ENCODE results near the gene ATXN7.

ATXN7 gene, protein sequence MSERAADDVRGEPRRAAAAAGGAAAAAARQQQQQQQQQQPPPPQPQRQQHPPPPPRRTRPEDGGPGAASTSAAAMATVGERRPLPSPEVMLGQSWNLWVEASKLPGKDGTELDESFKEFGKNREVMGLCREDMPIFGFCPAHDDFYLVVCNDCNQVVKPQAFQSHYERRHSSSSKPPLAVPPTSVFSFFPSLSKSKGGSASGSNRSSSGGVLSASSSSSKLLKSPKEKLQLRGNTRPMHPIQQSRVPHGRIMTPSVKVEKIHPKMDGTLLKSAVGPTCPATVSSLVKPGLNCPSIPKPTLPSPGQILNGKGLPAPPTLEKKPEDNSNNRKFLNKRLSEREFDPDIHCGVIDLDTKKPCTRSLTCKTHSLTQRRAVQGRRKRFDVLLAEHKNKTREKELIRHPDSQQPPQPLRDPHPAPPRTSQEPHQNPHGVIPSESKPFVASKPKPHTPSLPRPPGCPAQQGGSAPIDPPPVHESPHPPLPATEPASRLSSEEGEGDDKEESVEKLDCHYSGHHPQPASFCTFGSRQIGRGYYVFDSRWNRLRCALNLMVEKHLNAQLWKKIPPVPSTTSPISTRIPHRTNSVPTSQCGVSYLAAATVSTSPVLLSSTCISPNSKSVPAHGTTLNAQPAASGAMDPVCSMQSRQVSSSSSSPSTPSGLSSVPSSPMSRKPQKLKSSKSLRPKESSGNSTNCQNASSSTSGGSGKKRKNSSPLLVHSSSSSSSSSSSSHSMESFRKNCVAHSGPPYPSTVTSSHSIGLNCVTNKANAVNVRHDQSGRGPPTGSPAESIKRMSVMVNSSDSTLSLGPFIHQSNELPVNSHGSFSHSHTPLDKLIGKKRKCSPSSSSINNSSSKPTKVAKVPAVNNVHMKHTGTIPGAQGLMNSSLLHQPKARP

DNA sequence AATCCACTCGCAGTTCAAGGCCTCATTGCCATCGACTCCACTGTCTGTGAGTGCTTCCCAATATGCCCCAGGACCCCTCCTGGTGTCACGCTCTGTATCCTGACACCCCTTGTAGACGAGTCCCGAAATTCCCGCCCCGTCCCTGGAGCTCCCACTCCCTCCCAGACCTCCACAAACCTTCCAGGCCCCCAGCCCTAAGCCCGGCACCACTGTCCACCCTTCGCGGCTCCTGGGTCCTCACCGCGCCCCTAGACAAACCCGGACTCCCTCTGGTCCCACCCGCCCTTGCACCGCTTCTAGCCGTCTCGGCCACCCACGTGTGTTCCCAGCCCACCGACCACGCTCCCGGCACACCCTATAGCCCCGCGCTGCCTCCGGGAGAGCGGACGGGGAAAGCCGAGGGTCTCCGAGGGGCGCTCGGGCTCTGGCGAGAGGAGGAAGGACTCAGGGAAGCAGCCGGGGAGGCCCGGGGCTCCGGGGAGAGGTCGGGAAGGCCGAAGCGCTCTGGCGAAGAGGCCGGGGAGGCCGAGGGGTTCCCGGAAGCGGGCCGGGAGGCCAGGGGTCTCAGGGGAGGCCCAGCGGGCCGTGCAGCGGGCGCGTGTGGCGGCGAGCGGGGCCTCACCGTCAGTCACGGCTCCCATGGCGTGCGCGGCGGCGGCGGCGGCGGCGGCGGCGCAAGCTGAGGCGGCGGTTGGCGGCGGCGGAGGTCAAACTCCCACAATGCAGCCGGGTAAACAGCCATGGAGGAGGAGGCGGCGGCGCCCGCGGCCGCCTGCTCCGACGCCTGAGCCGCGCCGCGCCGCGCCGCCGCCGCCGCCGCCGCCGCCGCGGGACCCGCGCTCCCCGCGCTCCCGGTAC is at the start of gene ATXN7, which contains the start of gene THOC7:
Gene ATXN7 (plus strand): TSS at position 718 of the 858 bp plus-strand sequence. CDS start 48,732 bp downstream, outside the sequence.
Gene THOC7 (minus strand): TSS at position 656 of the 858 bp plus-strand sequence. CDS start 15 bp downstream, at position 641.
- peak; percentile 81 for DNase-seq

DNA sequence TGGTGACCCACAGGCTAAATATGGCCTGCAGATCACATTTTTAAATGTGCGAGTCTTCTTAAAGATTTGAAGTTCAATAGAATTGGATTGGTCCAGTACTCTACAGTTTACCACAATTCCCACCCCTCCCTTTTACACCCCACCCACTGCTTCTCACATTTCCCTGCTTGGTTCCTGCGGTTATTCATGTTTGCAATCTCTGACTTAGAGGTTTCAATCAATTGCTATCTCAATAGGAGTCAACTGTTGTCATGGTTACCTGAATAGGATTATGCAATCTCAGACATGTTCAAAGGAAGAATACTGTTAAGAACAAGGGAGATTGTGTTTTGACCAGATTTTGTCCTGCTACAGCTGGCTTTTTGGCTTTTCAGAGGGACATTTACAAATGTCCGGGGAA is 49.4 kb upstream of the ATXN7 start:
- DNase-seq: peak; percentile 16

DNA sequence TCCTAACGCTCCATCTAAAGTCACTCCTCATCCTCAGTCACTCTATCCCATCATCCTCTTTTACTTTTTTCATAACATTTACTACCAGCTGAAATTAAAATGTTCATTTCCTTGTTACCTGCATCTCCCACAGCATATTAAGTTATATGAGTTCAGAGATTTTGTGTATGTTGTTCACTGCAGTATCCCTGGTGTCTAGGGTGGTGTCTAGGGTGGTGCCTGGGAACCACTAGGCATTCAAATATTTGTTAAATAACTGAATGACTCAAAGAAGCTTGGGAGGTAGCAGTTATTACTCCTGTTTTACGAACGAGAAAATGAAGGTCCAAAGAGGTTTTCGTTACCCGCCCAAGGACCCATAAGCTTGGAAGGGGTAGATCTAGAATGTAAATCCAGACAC is 46.4 kb upstream of the ATXN7 start:
- DNase-seq: no peak

DNA sequence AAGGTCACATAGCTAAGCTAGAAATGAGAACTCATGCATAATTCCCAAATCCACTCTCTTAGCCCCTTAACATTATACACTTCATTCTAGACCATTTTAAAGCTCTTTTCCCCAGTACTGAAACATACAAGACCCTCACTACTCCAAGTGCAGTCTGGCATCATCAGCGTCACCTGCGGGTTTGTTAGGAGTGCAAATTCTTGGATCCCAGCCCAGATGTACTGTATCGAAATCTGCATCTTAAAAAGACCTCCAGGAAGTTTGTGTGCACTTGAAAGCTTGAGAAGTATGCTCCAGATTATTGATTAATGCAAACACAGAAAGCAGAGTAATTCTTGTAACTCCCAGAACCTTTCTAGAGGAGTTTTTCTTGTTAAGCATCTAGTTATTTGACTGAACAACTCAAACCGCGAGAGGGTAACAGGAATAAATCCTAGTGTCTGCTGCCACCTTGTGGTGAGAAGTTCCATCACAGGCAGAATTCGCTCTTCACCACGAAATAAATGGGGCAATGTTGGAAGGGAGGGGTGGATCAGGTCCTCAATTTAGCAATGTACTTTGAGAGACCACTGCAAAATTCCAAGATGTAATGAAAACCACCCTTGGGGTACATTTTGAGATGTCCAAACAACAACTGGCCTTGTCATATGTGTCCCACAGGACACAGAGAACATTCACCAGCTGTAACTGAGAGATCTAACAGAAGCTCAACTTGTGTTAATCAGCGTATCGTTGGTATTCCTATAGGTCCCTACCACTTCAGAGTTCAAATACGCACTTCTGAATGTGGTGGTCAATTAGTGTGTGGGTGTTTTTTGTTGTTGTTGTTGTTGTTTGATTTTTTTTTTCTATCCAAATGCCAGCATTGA is 45.2 kb upstream of the ATXN7 start:
- peak; percentile 86 for DNase-seq

DNA sequence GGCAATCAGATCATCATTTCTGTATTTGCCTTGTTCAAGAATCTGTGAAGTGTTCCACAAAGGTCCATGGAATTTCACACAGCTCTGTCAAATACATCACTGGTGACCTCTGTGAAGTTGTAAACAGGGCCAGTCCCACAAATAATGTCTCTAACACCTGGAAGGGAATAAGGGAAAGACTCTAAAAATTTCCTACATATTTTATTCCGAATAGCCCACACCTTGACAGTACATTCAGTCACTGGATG is 44.6 kb upstream of the ATXN7 start, which contains the start of gene C3orf49:
Gene C3orf49 (plus strand): TSS at position 149 of the 248 bp plus-strand sequence. CDS start 173 bp downstream, outside the sequence.
- DNase-seq: no peak

DNA sequence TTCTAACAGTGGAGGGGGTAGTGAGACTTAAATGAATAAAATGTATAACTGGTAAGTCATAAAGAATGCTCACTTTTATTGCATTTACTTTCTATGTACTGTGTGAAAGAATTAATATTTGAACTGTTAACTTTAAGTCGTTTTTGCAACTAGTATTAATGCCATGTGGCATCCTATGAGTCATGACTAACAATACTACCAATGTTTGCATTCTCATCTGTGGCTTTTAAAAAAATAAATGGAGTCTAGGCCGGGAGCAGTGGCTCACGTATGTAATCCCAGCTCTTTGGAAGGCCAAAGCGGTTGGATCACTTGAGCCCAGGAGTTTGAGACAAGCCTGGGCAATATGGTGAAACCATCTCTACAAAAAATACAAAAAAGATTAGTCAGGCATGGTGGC is 39.4 kb upstream of the ATXN7 start:
- no peak for DNase-seq

DNA sequence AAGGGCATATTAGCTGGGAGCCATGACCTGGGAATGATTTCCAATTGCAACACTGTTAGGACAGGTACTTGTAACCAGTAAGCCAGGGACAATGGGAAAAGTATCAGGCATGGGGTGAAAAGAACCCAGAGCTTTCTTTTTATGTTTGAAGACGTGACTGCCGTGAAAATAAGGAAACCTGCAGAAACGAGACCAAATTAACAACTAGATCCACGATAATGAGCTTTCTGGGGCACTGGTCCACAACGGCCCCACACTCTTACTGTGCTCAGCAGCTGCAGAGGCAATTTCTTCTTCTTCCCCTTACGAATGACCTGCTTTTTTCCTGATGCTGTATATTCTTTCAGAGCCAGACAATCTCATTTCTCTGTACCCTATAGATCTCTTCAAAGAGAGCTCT is 33.1 kb upstream of the ATXN7 start:
- no peak for DNase-seq

DNA sequence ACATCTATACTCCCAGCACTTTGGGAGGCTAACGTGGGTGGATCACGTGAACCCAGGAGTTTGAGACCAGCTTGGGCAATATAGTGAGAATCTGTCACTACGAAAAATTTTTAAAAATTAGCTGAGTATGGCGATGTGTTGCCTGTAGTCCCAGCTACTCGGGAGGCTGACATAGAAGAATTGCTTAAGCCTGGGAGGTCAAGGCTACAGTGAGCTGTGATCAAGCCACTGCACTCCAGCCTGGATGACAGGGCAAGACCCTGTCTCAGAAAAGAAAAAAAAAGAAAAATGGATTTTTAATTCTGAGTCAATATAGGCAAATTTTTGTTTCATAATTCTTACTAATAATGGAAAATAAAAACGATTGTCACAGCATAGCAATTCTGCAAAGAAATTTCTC is 31.3 kb upstream of the ATXN7 start:
- DNase-seq: no peak

DNA sequence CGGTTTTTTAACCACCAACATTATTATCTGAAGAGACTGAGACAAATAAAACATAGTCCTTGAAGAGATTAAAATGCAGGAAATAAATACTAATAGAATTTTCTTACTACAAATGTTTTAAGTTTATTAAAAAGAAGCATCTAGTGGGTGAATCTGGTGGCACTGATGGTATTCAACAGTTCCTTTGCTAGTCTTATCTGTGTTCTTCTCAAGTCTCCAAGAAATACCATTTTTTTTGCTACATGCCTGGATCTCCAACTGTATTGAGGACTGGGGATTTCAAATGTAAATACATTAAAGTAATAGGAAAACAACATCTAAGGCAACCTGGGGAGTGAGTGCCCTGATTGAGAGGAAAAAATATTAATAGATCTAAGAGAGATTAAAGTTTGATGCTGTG is 22.0 kb upstream of the ATXN7 start:
- no peak for DNase-seq

DNA sequence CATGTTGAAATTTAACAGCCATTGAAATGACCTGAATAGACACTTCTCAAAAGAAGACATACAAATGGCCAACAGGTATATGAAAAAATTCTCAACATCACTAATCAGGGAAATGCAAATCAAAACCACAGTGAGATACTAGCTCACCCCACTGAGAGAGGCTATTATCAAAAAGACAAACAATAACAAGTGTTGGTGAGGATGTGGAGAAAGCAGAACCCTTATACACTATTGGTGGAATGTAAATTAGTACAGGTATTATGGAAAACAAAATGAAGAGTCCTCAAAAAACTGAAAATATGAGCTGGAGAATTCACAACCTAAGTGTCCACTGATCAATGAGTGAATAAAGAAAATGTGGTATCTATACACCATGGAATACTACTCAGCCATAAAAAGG is 21.5 kb upstream of the ATXN7 start:
- DNase-seq: no peak

DNA sequence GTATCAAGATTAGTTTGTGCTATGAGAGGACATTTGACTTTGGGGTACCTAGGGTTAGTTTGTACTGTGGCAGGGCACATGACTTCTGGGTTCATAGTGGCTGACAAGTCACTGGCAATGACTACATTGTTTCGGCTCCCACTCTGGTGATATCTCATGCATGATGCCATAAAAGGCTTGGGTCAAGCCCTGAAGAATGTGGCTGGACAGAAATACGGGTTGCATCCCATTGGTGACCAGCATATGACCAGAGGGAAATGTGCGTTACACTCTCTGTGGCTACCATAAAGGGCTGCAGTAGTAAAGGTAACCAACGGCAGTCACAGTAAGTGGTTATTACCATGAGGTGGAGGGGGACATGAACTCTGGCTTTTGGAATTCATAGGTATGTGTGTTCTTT is 18.5 kb upstream of the ATXN7 start:
- no peak for DNase-seq

DNA sequence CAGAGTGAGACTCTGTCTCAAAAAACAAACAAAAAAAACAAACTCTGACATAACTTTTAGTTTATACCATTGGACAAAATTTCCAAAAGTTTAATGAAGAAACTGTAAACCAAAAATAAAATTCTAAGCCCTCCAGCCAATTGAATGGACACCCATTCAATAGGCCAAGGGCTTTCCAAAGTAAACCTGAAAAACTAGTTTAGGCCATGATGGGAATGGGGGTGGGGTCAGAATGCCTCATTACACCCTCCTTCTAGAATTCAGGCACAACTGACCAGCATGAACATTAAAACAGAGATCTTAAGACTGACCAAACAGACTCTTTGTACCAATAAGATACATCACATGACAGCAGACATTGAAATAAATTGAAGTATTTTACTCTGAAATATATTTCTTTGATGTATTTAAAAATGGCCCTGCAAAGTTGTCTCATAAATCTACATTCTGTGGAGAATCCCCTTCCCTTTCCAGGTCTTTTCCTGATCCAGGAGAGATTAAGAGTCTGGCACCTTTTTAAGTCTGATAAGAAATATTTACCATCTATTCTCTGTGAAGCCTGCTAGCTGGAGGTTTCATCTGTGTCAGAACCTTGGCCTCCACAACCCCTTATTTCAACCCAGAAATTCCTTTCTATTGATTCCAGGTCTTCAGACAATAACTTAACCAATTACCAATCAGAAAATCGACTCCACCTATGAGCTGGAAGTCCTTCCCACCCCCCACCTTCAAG is 15.8 kb upstream of the ATXN7 start:
- no peak for DNase-seq

DNA sequence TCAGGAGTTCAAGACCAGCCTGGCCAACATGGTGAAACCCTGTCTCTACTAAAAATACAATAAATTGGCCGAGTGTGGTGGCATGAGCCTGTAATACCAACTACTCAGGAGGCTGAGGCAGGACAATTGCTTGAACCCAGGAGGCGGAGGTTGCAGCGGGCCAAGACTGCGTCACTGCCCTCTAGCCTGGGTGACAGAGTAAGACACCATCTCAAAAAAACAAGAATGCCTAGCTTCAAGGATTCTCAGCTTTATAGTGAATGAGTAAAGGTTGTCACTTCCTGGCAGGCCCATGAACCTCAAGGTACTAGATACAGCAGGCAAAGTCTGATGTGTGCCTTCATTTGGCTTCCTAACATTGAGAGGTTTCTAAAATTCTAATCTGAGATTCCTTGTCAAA is 14.5 kb upstream of the ATXN7 start:
- no peak for DNase-seq

DNA sequence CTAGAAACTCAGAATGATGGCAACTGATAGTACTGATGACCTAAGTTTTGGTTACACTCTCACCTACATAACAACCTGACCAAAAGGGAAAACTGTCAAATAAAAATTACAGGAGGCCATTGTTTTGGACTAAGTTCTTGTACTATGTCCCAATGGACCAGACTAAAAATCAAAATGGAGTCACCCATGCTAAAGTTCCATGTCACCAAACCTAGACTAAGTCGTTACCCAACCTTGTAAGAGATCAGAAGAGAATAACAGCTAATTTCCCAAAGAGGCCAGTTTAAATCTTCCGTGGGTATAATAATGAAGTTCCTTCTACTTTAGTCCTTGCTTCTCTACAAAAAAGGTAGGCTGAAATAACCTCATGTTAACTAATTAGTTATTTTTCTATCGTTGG is 12.4 kb upstream of the ATXN7 start:
- no peak for DNase-seq

DNA sequence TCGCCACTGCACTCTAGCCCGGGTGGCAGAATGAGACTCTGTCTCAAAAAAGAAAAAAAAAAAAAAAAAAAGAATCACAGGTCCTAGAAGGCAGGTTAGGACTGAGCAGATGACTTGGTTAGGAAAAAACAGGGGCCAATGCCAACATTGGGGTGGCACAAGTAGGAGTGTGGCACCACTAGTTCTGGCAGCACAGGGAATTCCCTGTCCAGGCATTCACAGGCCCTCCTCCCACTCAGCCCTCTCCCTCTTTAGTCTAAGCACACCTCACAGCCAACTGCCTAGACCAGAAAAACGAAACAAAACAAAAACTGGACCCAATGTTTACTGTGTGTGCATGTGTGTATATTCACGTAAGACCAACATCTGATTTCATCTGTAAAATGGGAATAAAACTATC is 10.6 kb upstream of the ATXN7 start:
- DNase-seq: no peak

DNA sequence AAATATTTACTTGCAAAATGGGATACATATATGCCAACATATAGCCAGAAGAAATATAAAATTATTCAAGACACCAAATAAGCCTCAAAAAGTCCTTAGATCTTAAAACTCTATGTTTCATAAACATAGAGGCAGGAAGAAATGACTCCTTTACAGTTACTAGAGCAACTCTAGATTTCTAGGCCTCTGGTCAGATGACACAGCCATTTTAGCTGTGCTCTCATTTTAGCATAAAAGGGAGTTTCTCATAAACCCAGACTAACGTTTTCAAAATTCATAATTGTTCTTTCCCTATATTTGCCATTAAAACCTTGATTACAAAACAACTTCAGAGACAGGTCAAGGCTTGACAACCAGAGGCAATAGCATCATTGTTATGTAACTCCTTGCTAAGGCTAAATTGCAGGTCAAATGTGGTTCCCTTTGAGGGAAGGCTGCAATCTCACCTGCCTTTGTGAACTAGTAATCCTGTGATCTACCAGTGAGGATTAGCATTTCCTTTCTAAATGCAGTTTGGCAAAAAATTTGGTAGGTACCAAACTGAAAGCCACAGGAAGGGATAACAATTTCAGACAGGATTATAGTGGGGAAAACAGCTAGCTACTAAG is 8.2 kb upstream of the ATXN7 start:
- DNase-seq: no peak

DNA sequence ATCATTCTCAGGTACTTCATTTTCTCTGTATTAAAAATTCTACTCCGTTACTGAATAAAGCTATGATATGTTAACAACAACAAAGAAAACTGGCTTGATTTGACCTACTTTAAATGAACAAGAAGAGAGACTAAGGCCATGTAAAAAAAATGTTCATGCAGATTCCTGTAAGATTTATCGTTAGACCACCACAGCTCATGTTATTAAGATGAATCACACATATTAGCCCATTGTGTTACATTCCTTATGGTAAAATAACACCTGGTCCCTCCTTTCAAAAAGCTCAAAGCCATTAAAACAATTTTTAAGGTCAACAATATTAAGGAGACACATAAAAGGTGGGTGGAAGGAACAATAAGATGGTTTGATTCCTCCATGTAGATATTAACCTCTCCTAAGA is 6.4 kb upstream of the ATXN7 start:
- DNase-seq: no peak

DNA sequence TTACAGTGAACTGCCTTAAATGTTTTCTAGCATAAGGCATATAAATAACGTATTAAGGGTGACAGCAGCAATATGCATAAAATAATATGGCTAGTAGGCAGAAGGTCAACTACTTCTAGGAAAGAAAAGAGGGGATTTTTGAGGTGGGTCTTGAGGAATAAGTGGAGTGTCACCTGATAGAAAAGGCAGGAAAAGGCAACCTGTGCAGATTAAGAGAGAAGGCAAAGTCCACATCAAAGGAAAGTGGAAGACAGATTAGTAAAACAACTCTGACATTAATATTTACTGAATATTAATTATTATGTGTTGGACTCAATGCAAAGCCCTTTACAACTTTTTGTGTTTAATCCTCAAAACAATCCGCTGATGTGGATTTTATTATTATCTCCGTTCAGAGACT is 2.9 kb upstream of the ATXN7 start:
- DNase-seq: no peak

DNA sequence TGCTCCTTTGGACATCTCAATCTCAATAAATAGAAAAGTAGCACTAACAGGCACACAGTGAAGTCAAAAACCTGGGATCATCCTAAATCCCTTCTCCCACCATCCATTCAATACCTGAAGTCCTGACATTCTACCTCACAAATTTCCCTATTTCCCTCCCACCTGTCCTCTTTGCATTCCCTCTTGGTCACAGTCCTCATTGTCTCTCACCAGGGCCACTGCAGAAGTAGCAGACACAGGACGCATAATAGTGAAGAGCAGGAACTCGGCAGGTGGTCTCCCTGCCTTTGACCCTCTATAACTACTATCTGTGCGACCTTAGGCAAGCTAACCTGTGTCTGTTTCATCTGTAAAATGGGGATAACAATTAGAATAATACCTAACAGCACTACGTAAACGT is 2.4 kb upstream of the ATXN7 start:
- no peak for DNase-seq

DNA sequence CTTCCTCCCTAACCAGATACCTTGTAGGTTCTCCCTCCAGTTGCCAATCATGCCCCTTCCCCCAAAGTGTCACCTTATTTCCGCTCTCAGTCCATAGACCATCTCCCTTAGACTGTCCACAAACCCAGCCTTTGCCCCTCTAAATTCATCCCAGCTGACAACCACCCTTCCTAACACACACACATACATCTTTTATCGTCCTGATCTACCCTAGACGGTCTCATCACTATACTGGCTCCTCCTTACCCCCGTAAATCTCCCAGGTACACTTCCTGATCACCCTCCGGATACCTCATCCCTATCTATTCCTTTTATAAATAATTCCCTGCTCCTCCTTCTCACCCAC is 890 bp upstream of the ATXN7 start:
- peak; percentile 28 for DNase-seq
